Lower leg skin (tissue), 3 donors: Measurements from ENCODE around the gene DRD2.

Source experiments
- POLR2A ChIP-seq, 2 donors: fragments of 450-650 bp; IDR thresholded peaks; one replicate each; pipeline ENCODE4 v1.6.1; 2016 to 2017; ENCODE audit warnings: antibody characterized with exemption in 2 of 2, mild to moderate bottlenecking in 1 of 2, moderate library complexity in 1 of 2
- TF ChIP-seq, protein P1 (sequence below), 3 donors: fragments of 450-650 bp; IDR thresholded peaks; one replicate each; pipeline ENCODE4 v1.5.1; 2016; ENCODE audit warnings: antibody characterized with exemption in 3 of 3, mild to moderate bottlenecking in 3 of 3, moderate library complexity in 2 of 3

DNA sequence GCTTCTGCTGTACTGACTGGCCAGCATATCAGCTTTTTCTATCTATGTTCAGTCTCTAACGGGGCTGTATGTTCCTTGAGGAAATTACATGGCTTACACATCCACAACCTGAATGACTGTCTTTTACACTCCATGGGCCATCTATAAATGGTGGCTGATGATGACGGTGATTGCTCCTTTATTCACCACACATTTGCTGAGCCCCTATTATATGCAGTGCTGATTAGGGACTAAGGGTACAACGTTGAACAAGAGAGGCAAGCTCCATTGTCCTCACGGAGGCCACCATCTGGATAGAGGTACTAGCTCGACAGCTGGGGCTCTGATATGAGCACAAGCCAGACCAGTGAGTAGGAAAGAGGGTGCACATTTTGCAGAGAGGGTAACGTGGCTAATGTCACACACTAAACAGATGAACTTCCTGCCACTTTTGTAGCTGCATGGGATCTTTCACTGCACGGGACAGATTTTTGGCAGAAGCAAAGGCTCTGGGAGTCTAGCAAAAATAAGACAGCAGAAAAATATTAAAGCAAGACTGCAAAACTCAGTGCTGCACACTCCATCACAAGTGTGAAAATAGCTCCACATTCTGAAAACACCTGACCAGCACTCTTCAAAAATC is 30.6 kb downstream of the DRD2 start:
- TF ChIP-seq POLR2A (IDR thresholded peaks at IDR 0.05), result no peak
- TF ChIP-seq, protein P1, sequence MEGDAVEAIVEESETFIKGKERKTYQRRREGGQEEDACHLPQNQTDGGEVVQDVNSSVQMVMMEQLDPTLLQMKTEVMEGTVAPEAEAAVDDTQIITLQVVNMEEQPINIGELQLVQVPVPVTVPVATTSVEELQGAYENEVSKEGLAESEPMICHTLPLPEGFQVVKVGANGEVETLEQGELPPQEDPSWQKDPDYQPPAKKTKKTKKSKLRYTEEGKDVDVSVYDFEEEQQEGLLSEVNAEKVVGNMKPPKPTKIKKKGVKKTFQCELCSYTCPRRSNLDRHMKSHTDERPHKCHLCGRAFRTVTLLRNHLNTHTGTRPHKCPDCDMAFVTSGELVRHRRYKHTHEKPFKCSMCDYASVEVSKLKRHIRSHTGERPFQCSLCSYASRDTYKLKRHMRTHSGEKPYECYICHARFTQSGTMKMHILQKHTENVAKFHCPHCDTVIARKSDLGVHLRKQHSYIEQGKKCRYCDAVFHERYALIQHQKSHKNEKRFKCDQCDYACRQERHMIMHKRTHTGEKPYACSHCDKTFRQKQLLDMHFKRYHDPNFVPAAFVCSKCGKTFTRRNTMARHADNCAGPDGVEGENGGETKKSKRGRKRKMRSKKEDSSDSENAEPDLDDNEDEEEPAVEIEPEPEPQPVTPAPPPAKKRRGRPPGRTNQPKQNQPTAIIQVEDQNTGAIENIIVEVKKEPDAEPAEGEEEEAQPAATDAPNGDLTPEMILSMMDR (IDR thresholded peaks at IDR 0.05), result no peak
